Activated CD4-positive, alpha-beta memory T cell treated with anti-CD3 and anti-CD28 coated beads for 36 hours (primary cell): ENCODE measurements around the gene CHDH. TPM values are rescaled to one million over a fixed set of nuclear protein-coding genes. Genes with fewer than 3 reads are reported as not detected.

Source experiments
- CTCF ChIA-PET: fragments of 350-600 bp; sonication (Branson Sonifier 250); formaldehyde crosslinking; loops from one replicate; lab custom pipeline; 2021; ENCODE audit warnings: antibody characterized with exemption, inconsistent platforms; lab: Charles Lee
- POLR2A ChIA-PET: fragments of 350-600 bp; sonication (Branson Sonifier 250); formaldehyde crosslinking; loops from one replicate; lab custom pipeline; 2021; ENCODE audit warnings: antibody characterized with exemption; lab: Charles Lee
- DNase-seq: peaks from one replicate; pipeline ENCODE4 v3.0.0-alpha.2; 2020
- H3K27ac Mint-ChIP-seq: one replicate; pipeline ENCODE4 v1.8.0; 2021; ENCODE audit warnings: mixed read lengths
- H3K27me3 Mint-ChIP-seq: one replicate; pipeline ENCODE4 v1.8.0; 2021; ENCODE audit warnings: mixed read lengths
- H3K36me3 Mint-ChIP-seq: one replicate; pipeline ENCODE4 v1.8.0; 2021; ENCODE audit warnings: mixed read lengths
- H3K4me1 Mint-ChIP-seq: one replicate; pipeline ENCODE4 v1.8.0; 2021; ENCODE audit warnings: low read depth, mixed read lengths
- H3K4me3 Mint-ChIP-seq: one replicate; pipeline ENCODE4 v1.8.0; 2021; ENCODE audit warnings: mild to moderate bottlenecking, mixed read lengths
- H3K9me3 Mint-ChIP-seq: one replicate; pipeline ENCODE4 v1.8.0; 2021; ENCODE audit warnings: mixed read lengths
- intact Hi-C: fragments of 100-400 bp; cut with micrococcal nuclease; formaldehyde crosslinking; loops from one replicate; pipeline ENCODE4 v1.15.1; 2023
- total RNA-seq, 2 experiments: library from RNA; stranded (reverse); gene quantifications; one replicate each; pipeline ENCODE4 v1.2.3, GENCODE V29; 2021

Gene CHDH
- total RNA-seq, 2 experiments from 2014 or later: 0.41 to 0.59 TPM

- no peak for DNase-seq
- POLR2A ChIA-PET: no interaction called here
- intact Hi-C loops: no loop called here
- CTCF ChIA-PET: no interaction called here
- H3K4me3 Mint-ChIP-seq: no peak overlapping the region
- no peaks in the 10 kb centered on the region for H3K9me3 Mint-ChIP-seq
- no peaks in the 10 kb centered on the region for H3K4me1 Mint-ChIP-seq
- H3K36me3 Mint-ChIP-seq: no peaks in the 10 kb centered on the region
- H3K27ac Mint-ChIP-seq: no peak overlapping the region
- H3K27me3 Mint-ChIP-seq: peaks cover 2% of the 10 kb centered on the region
These were observed 11.7 kb downstream of the CHDH start for GRCh38 chr3:53834429-53835095.

- CTCF ChIA-PET: no interaction called here
- H3K9me3 Mint-ChIP-seq: no peaks in the 10 kb centered on the region
- intact Hi-C loops: no loop called here
- no peaks in the 10 kb centered on the region for H3K36me3 Mint-ChIP-seq
- POLR2A ChIA-PET: no interaction called here
- peaks cover 2% of the 10 kb centered on the region for H3K27me3 Mint-ChIP-seq
- H3K4me1 Mint-ChIP-seq: no peaks in the 10 kb centered on the region
- no peak for DNase-seq
- H3K4me3 Mint-ChIP-seq: no peak overlapping the region
- H3K27ac Mint-ChIP-seq: no peak overlapping the region
These were observed 12.5 kb downstream of the CHDH start for GRCh38 chr3:53833700-53834099.

- DNase-seq: no peak
- H3K4me1 Mint-ChIP-seq: no peaks in the 10 kb centered on the region
- H3K27me3 Mint-ChIP-seq: peaks cover 2% of the 10 kb centered on the region
- no peaks in the 10 kb centered on the region for H3K36me3 Mint-ChIP-seq
- H3K9me3 Mint-ChIP-seq: no peaks in the 10 kb centered on the region
- POLR2A ChIA-PET: no interaction called here
- H3K27ac Mint-ChIP-seq: no peak overlapping the region
- no peak overlapping the region for H3K4me3 Mint-ChIP-seq
- intact Hi-C loops: no loop called here
- CTCF ChIA-PET: no interaction called here
These were observed 13.1 kb downstream of the CHDH start for GRCh38 chr3:53833053-53833645.

DNA sequence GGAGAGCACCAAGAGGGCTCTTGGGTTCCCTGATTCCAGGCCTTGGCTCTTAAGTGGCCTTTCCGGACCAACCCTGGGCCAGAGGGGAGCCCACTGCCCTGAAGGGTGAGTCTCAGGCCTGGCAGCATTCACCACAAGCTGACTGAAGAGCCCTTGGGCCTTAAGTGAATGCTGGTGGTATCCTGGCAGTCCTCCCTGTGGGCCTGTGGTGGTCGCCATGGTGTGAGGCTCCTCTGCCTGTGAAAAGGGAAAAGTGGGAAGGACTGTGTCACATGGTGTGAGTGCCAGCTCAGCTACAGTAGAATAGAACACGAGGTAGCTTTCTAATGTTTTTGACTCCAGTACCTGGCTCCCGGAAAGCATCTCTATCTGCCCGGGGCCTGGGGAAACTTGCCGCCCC lies 15.3 kb downstream of the CHDH start:
- H3K4me3 Mint-ChIP-seq: no peak overlapping the region
- CTCF ChIA-PET: no interaction called here
- no peaks in the 10 kb centered on the region for H3K36me3 Mint-ChIP-seq
- H3K27ac Mint-ChIP-seq: no peak overlapping the region
- intact Hi-C loops: no loop called here
- POLR2A ChIA-PET: no interaction called here
- H3K27me3 Mint-ChIP-seq: no peaks in the 10 kb centered on the region
- no peaks in the 10 kb centered on the region for H3K4me1 Mint-ChIP-seq
- no peak for DNase-seq
- H3K9me3 Mint-ChIP-seq: no peaks in the 10 kb centered on the region

GRCh38 chr3:53829605-53830004 lies 16.6 kb downstream of the CHDH start:
- Mint-ChIP-seq H3K27ac (no peak overlapping the region), H3K4me3 (no peak overlapping the region), H3K36me3 (no peaks in the 10 kb centered on the region), H3K9me3 (no peaks in the 10 kb centered on the region), H3K4me1 (no peaks in the 10 kb centered on the region), H3K27me3 (no peaks in the 10 kb centered on the region)
- ChIA-PET CTCF (no interaction called here), POLR2A (no interaction called here)
- intact Hi-C loops: no loop called here
- no peak for DNase-seq

- no peaks in the 10 kb centered on the region for H3K4me1 Mint-ChIP-seq
- POLR2A ChIA-PET: no interaction called here
- H3K27me3 Mint-ChIP-seq: no peaks in the 10 kb centered on the region
- no peak overlapping the region for H3K4me3 Mint-ChIP-seq
- DNase-seq: no peak
- intact Hi-C loops: no loop called here
- no peaks in the 10 kb centered on the region for H3K9me3 Mint-ChIP-seq
- CTCF ChIA-PET: no interaction called here
- no peak overlapping the region for H3K27ac Mint-ChIP-seq
- no peaks in the 10 kb centered on the region for H3K36me3 Mint-ChIP-seq
These were observed 17.6 kb downstream of the CHDH start for GRCh38 chr3:53828581-53828980.

GRCh38 chr3:53826048-53826447 lies 20.2 kb downstream of the CHDH start:
- ChIA-PET POLR2A (no interaction called here), CTCF (no interaction called here)
- H3K27ac Mint-ChIP-seq: no peak overlapping the region
- no peaks in the 10 kb centered on the region for H3K4me1 Mint-ChIP-seq
- intact Hi-C loops: no loop called here
- no peaks in the 10 kb centered on the region for H3K36me3 Mint-ChIP-seq
- H3K9me3 Mint-ChIP-seq: no peaks in the 10 kb centered on the region
- H3K4me3 Mint-ChIP-seq: no peak overlapping the region
- DNase-seq: no peak
- H3K27me3 Mint-ChIP-seq: no peaks in the 10 kb centered on the region

- CTCF ChIA-PET: no interaction called here
- Mint-ChIP-seq H3K27me3 (no peaks in the 10 kb centered on the region), H3K27ac (no peak overlapping the region), H3K4me3 (no peak overlapping the region), H3K36me3 (no peaks in the 10 kb centered on the region), H3K9me3 (no peaks in the 10 kb centered on the region), H3K4me1 (no peaks in the 10 kb centered on the region)
- intact Hi-C loops: no loop called here
- POLR2A ChIA-PET: no interaction called here
- no peak for DNase-seq
These were observed 21.4 kb downstream of the CHDH start for GRCh38 chr3:53824795-53825194.

GRCh38 chr3:53823956-53824657 lies 22.1 kb downstream of the CHDH start:
- Mint-ChIP-seq H3K36me3 (no peaks in the 10 kb centered on the region), H3K27ac (no peak overlapping the region), H3K4me3 (no peak overlapping the region), H3K27me3 (peaks cover 2% of the 10 kb centered on the region), H3K4me1 (no peaks in the 10 kb centered on the region), H3K9me3 (no peaks in the 10 kb centered on the region)
- ChIA-PET CTCF (no interaction called here), POLR2A (no interaction called here)
- no peak for DNase-seq
- intact Hi-C loops: no loop called here

- Mint-ChIP-seq H3K27me3 (peaks cover 2% of the 10 kb centered on the region), H3K36me3 (no peaks in the 10 kb centered on the region), H3K27ac (no peak overlapping the region), H3K4me3 (no peak overlapping the region), H3K4me1 (no peaks in the 10 kb centered on the region), H3K9me3 (no peaks in the 10 kb centered on the region)
- POLR2A ChIA-PET: no interaction called here
- intact Hi-C loops: no loop called here
- CTCF ChIA-PET: no interaction called here
- DNase-seq: no peak
These were observed 22.9 kb downstream of the CHDH start for GRCh38 chr3:53823026-53823955.

- Mint-ChIP-seq H3K9me3 (no peaks in the 10 kb centered on the region), H3K36me3 (no peaks in the 10 kb centered on the region), H3K4me3 (no peak overlapping the region), H3K27me3 (peaks cover 2% of the 10 kb centered on the region), H3K4me1 (no peaks in the 10 kb centered on the region), H3K27ac (no peak overlapping the region)
- intact Hi-C loops: no loop called here
- CTCF ChIA-PET: no interaction called here
- DNase-seq: no peak
- POLR2A ChIA-PET: no interaction called here
These were observed 23.9 kb downstream of the CHDH start for GRCh38 chr3:53822331-53822741.

GRCh38 chr3:53821631-53822121 lies 24.5 kb downstream of the CHDH start:
- Mint-ChIP-seq H3K4me1 (no peaks in the 10 kb centered on the region), H3K36me3 (no peaks in the 10 kb centered on the region), H3K9me3 (no peaks in the 10 kb centered on the region), H3K27ac (no peak overlapping the region), H3K27me3 (peaks cover 2% of the 10 kb centered on the region), H3K4me3 (no peak overlapping the region)
- POLR2A ChIA-PET: no interaction called here
- CTCF ChIA-PET: no interaction called here
- intact Hi-C loops: no loop called here
- no peak for DNase-seq
